GM12892 (cell line): Measurements from ENCODE around the gene BROX.

Experiments
- POLR2A ChIP-seq: IDR thresholded peaks from 2 replicates; pipeline ENCODE4 v1.6.1; 2011; ENCODE audit warnings: low read depth, low read length, control low read depth
- POLR2AphosphoS5 ChIP-seq: IDR thresholded peaks from 2 replicates; pipeline ENCODE4 v1.6.1; 2011; ENCODE audit warnings: low read depth, low read length, control low read depth
- TAF1 ChIP-seq: IDR thresholded peaks from 2 replicates; pipeline ENCODE4 v1.6.1; 2011; ENCODE audit warnings: low read depth, mild to moderate bottlenecking, control low read depth, low read length, borderline replicate concordance

GRCh38 chr1:222750651-222751050 is 38.3 kb downstream of the BROX start:
- no peak for TF ChIP-seq POLR2A
- no peak for TF ChIP-seq POLR2AphosphoS5
- TF ChIP-seq TAF1 = no peak
